HG03565 (cell line): ENCODE measurements around the gene COL4A1.
"Not testable (repeated sequence)": the region's sequence is repeated elsewhere in the genome, so short reads cannot be mapped to it uniquely, and the experiment has no call there.

Experiments
- ATAC-seq: cut with Tn5 transposase; IDR thresholded peaks from one replicate; pipeline ENCODE4 v1.9.1; 2021; ENCODE audit warnings: mild to moderate bottlenecking, moderate library complexity; ENCODE audit not compliant: unreplicated experiment

COL4A1 gene

GRCh38 chr13:110123041-110123809, 183.7 kb downstream of the COL4A1 start:
- ATAC-seq, result no peak

GRCh38 chr13:110121422-110122083, 185.4 kb downstream of the COL4A1 start:
- no peak for ATAC-seq

GRCh38 chr13:110119935-110120905, 186.7 kb downstream of the COL4A1 start:
- no peak for ATAC-seq

GRCh38 chr13:110118106-110118505, 188.9 kb downstream of the COL4A1 start:
- no peak for ATAC-seq

- ATAC-seq, result no peak
Measured at GRCh38 chr13:110116072-110116487, 190.9 kb downstream of the COL4A1 start.

GRCh38 chr13:110115591-110115990, 191.4 kb downstream of the COL4A1 start:
- ATAC-seq, result no peak

- no peak for ATAC-seq
Measured at GRCh38 chr13:110114316-110114715, 192.6 kb downstream of the COL4A1 start.

- no peak for ATAC-seq
Measured at GRCh38 chr13:110113284-110113764, 193.6 kb downstream of the COL4A1 start.

GRCh38 chr13:110112379-110112778, 194.6 kb downstream of the COL4A1 start:
- ATAC-seq, result not testable (repeated sequence)

- ATAC-seq, result no peak
Measured at GRCh38 chr13:110110783-110111182, 196.2 kb downstream of the COL4A1 start.

- ATAC-seq, result no peak
Measured at GRCh38 chr13:110109910-110110309, 197.0 kb downstream of the COL4A1 start.

GRCh38 chr13:110109140-110109783, 197.7 kb downstream of the COL4A1 start:
- no peak for ATAC-seq

- no peak for ATAC-seq
Measured at GRCh38 chr13:110108348-110109139, 198.4 kb downstream of the COL4A1 start.

GRCh38 chr13:110107568-110108347, 199.2 kb downstream of the COL4A1 start:
- ATAC-seq, result no peak

- no peak for ATAC-seq
Measured at GRCh38 chr13:110106726-110107125, 200.2 kb downstream of the COL4A1 start.

GRCh38 chr13:110105136-110105535, 201.8 kb downstream of the COL4A1 start:
- ATAC-seq, result no peak

- ATAC-seq, result no peak
Measured at GRCh38 chr13:110103534-110103933, 203.4 kb downstream of the COL4A1 start.

GRCh38 chr13:110103026-110103425, 203.9 kb downstream of the COL4A1 start:
- no peak for ATAC-seq

GRCh38 chr13:110102053-110102452, 204.9 kb downstream of the COL4A1 start:
- no peak for ATAC-seq
